WTC11 (cell line): ENCODE results near the gene ZNF26.

ENCODE experiments used
- NFYB ChIP-seq: sonication (generic); formaldehyde crosslinking; conservative IDR thresholded peaks from 2 replicates; pipeline ENCODE4 v1.8.0; 2022; ENCODE audit warnings: low read depth, missing genetic modification reagents
- TF ChIP-seq, protein P1 (sequence below): fragments of 200-600 bp; IDR thresholded peaks from 2 replicates; pipeline ENCODE4 v1.8.0; 2022; ENCODE audit warnings: antibody characterized with exemption

DNA sequence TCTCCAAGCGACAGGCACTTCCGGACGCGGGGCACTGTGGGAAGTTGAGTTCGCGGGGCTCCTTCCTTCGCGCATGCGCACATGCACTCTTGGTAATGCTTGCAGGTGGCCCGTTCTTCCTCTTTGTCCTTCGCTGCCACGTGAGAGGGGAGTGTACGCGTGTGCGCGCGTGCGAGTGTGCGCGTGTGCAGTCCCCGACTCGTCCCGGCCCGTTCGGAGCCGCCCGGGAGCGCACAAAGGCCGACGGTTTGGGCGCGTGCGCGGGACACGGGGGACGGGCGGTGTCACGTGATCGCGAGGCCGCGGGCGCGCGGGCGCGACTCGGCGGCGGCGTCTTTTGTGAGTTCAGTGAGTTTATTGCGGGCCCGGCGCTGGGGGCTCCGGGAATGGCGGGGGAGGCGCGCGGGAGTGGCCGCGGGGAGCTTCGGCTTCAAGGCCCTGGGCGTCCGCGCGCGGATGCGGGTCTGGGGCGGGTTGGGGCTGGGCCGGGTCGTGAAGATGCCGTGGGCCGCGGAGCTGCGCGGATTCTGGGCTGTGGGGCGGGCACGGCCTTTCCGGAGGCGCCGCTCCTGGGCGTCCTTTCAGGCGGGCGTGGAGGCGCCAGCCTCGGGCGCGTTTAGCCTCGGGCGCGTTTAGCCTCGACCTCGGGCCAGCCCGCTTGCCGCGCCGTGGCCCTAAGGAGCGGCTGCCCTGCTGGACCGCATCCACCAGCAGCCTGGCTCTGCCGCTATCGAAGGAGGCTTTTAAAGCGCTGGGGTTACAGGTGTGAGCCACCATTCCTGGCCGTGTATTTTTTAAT is 51.2 kb downstream of the ZNF26 start, which contains the start of gene ZNF84:
- TF ChIP-seq, protein P1, sequence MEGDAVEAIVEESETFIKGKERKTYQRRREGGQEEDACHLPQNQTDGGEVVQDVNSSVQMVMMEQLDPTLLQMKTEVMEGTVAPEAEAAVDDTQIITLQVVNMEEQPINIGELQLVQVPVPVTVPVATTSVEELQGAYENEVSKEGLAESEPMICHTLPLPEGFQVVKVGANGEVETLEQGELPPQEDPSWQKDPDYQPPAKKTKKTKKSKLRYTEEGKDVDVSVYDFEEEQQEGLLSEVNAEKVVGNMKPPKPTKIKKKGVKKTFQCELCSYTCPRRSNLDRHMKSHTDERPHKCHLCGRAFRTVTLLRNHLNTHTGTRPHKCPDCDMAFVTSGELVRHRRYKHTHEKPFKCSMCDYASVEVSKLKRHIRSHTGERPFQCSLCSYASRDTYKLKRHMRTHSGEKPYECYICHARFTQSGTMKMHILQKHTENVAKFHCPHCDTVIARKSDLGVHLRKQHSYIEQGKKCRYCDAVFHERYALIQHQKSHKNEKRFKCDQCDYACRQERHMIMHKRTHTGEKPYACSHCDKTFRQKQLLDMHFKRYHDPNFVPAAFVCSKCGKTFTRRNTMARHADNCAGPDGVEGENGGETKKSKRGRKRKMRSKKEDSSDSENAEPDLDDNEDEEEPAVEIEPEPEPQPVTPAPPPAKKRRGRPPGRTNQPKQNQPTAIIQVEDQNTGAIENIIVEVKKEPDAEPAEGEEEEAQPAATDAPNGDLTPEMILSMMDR, result no peak
- no peak for TF ChIP-seq NFYB (CRISPR knock-in tag)
